ENCODE data around the gene OFD1.

DNA sequence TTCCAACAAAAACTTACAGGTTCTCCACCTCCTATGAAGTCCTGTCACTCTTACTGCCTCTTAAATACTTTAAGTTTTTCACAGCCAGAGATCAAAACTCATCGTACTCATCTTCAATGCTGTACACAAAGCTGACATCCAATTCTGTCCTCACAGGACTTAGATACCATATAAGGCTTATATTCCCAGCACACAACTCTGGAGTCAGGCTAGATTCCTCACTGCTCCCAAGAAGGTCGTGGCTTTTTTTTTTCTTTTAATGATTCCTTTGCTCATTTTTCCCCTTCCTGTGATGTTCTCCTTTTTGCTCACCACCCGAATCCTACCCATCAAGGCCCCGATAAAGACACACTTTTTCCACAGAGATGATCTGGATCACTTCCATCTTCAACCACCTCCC lies 1.0 kb upstream of the OFD1 start:
- TF ChIP-seq POLR2A (IDR thresholded peaks at IDR 0.05) = no peak
- no peak for TF ChIP-seq CTCF (IDR thresholded peaks at IDR 0.05)

Measured in right lobe of liver (tissue), 4 donors.